GM23248 (cell line): ENCODE data around the gene IGFLR1. TPM values are rescaled to one million over a fixed set of nuclear protein-coding genes. Genes with fewer than 3 reads are reported as not detected.

Source experiments
- DNase-seq: peaks from one replicate; pipeline ENCODE4 v3.0.0-alpha.2; 2015
- H2AFZ ChIP-seq: fragments of 200-600 bp; sonication (generic); 2 replicates; pipeline ENCODE4 v1.6.1; 2016; ENCODE audit warnings: antibody characterized with exemption
- H3F3A ChIP-seq: fragments of 200-600 bp; sonication (generic); 2 replicates; pipeline ENCODE4 v1.6.1; 2016; ENCODE audit warnings: mild to moderate bottlenecking, antibody characterized with exemption, mixed run types; ENCODE audit not compliant: insufficient read depth
- H3K27ac ChIP-seq: fragments of 200-600 bp; sonication (generic); 2 replicates; pipeline ENCODE4 v1.5.1; 2016; ENCODE audit warnings: mild to moderate bottlenecking
- H3K27me3 ChIP-seq: fragments of 200-600 bp; sonication (generic); replicated peaks from 2 replicates; pipeline ENCODE4 v1.6.1; 2016; ENCODE audit warnings: mild to moderate bottlenecking; ENCODE audit not compliant: insufficient read depth
- H3K36me3 ChIP-seq: fragments of 200-600 bp; sonication (generic); 2 replicates; pipeline ENCODE4 v1.6.1; 2016; ENCODE audit warnings: low read depth, mild to moderate bottlenecking
- H3K4me1 ChIP-seq: fragments of 200-600 bp; sonication (generic); 2 replicates; pipeline ENCODE4 v1.6.1; 2016; ENCODE audit warnings: mild to moderate bottlenecking; ENCODE audit not compliant: insufficient read depth
- H3K4me2 ChIP-seq: fragments of 200-600 bp; sonication (generic); one replicate; pipeline ENCODE4 v1.6.1; 2016; ENCODE audit warnings: mild to moderate bottlenecking; ENCODE audit not compliant: unreplicated experiment
- H3K4me3 ChIP-seq: fragments of 200-600 bp; sonication (generic); 2 replicates; pipeline ENCODE4 v1.5.1; 2016; ENCODE audit warnings: mild to moderate bottlenecking
- H3K79me2 ChIP-seq: fragments of 200-600 bp; sonication (generic); 2 replicates; pipeline ENCODE4 v1.6.1; 2016; ENCODE audit warnings: mild to moderate bottlenecking; ENCODE audit not compliant: insufficient read depth
- H3K9ac ChIP-seq: fragments of 200-600 bp; sonication (generic); 2 replicates; pipeline ENCODE4 v1.6.1; 2016; ENCODE audit warnings: mild to moderate bottlenecking
- H3K9me2 ChIP-seq: fragments of 200-600 bp; sonication (generic); 2 replicates; pipeline ENCODE4 v1.6.1; 2016; ENCODE audit warnings: mixed run types, mild to moderate bottlenecking, moderate library complexity; ENCODE audit not compliant: insufficient read depth
- H3K9me3 ChIP-seq: fragments of 200-600 bp; sonication (generic); one replicate; pipeline ENCODE4 v1.6.1; 2017; ENCODE audit warnings: low read depth
- H4K20me1 ChIP-seq: fragments of 200-600 bp; sonication (generic); 2 replicates; pipeline ENCODE4 v1.6.0; 2016; ENCODE audit not compliant: insufficient read depth
- EZH2 ChIP-seq: fragments of 200-600 bp; sonication (generic); IDR thresholded peaks from 2 replicates; pipeline ENCODE4 v1.6.1; 2018; ENCODE audit warnings: antibody characterized with exemption, mild to moderate bottlenecking; ENCODE audit not compliant: insufficient read depth, poor library complexity, severe bottlenecking
- EZH2phosphoT487 ChIP-seq: fragments of 200-600 bp; sonication (generic); IDR thresholded peaks from 2 replicates; pipeline ENCODE4 v1.6.1; 2018; ENCODE audit warnings: antibody characterized with exemption, moderate library complexity, mild to moderate bottlenecking, low read depth; ENCODE audit not compliant: insufficient read depth
- WGBS, 2 experiments: methylation state at CpG; one replicate each; pipeline ENCODE4 v1.1.6; 2015 to 2017; ENCODE audit warnings: low lambda C conversion rate in 2 of 2, low coverage in 1 of 2; ENCODE audit errors: missing lambda C conversion rate in 2 of 2; 5-methylcytosine and 5-hydroxymethylcytosine counted together
- in situ Hi-C: fragments of 300-500 bp; cut with MboI; formaldehyde crosslinking; loops from 2 replicates; pipeline ENCODE4 v1.15.0; 2020
- polyA plus RNA-seq: library from polyadenylated mRNA; unstranded; fragments of >200 nt; fragmentation: Nextera tagmentation; extraction: Ambion mirVana; gene quantifications from 2 replicates; pipeline ENCODE4 v1.2.1, GENCODE V29; 2016
- total RNA-seq: library from RNA; depleted of rRNA; stranded (reverse); fragments of >200 nt; shearing (Covaris generic); gene quantifications from 2 replicates; pipeline ENCODE4 v1.2.3, GENCODE V29; 2014

Gene IGFLR1
- total and polyA plus RNA-seq, 2 experiments from 2014 or later, result 1.4 to 3.2 TPM

GRCh38 chr19:35708391-35708790 lies 33.9 kb downstream of the IGFLR1 start:
- Histone ChIP-seq H3K27ac (no peak overlapping the region), H3K9me2 (no peaks in the 10 kb centered on the region), H3F3A (no peaks in the 10 kb centered on the region), H3K79me2 (no peaks in the 10 kb centered on the region), H2AFZ (no peak overlapping the region), H3K36me3 (no peaks in the 10 kb centered on the region), H3K27me3 (no peaks in the 10 kb centered on the region; the same call in 1 of the 2 replicates), H3K4me2 (no peak overlapping the region), H3K9me3 (no peaks in the 10 kb centered on the region), H3K4me3 (no peak overlapping the region), H4K20me1 (no peaks in the 10 kb centered on the region), H3K4me1 (no peaks in the 10 kb centered on the region), H3K9ac (no peak overlapping the region)
- no peak for DNase-seq
- TF ChIP-seq EZH2 (no peak), EZH2phosphoT487 (no peak)
- WGBS, 2 experiments, result 50 to 64% methylated on average over 1 of the region's 1 CpG
- in situ Hi-C loops, result no loop called here

- no peaks in the 10 kb centered on the region for H3F3A ChIP-seq
- in situ Hi-C loops, result no loop called here
- no peaks in the 10 kb centered on the region for H3K79me2 ChIP-seq
- no peaks in the 10 kb centered on the region; the same call in 1 of the 2 replicates for H3K27me3 ChIP-seq
- no peak within 1 kb of the TSS for H3K9ac ChIP-seq
- no peaks in the 10 kb centered on the region for H3K4me1 ChIP-seq
- peak; percentile 74 for DNase-seq
- H3K27ac ChIP-seq, result no peak within 1 kb of the TSS
- H3K36me3 ChIP-seq, result no peaks in the 10 kb centered on the region
- H4K20me1 ChIP-seq, result no peaks in the 10 kb centered on the region
- H3K4me3 ChIP-seq, result no peak within 1 kb of the TSS
- no peak within 1 kb of the TSS for H3K4me2 ChIP-seq
- no peak within 1 kb of the TSS for H2AFZ ChIP-seq
- no peak for TF ChIP-seq EZH2phosphoT487
- TF ChIP-seq EZH2, result no peak
- WGBS, 2 experiments, result 17 to 22% methylated on average over 23 to 24 of the region's 24 CpGs
- H3K9me3 ChIP-seq, result no peaks in the 10 kb centered on the region
- no peaks in the 10 kb centered on the region for H3K9me2 ChIP-seq
These were observed 38.0 kb downstream of the IGFLR1 start, which contains the start of gene ZBTB32 for GRCh38 chr19:35704218-35704617. TSS of gene ZBTB32 (plus strand) at chr19:35704558. CDS start at chr19:35714627, 10,069 bp downstream.

GRCh38 chr19:35703343-35703742 lies 38.9 kb downstream of the IGFLR1 start:
- Histone ChIP-seq H2AFZ (no peak overlapping the region), H3K79me2 (no peaks in the 10 kb centered on the region), H3F3A (no peaks in the 10 kb centered on the region), H3K9ac (no peak overlapping the region), H3K4me2 (no peak overlapping the region), H3K4me3 (no peak overlapping the region), H3K4me1 (no peaks in the 10 kb centered on the region), H3K36me3 (no peaks in the 10 kb centered on the region), H3K27ac (no peak overlapping the region), H4K20me1 (no peaks in the 10 kb centered on the region), H3K9me3 (no peaks in the 10 kb centered on the region), H3K9me2 (no peaks in the 10 kb centered on the region), H3K27me3 (no peaks in the 10 kb centered on the region; the same call in 1 of the 2 replicates)
- WGBS, 2 experiments, result 45 to 51% methylated on average over 9 of the region's 9 CpGs
- no peak for TF ChIP-seq EZH2phosphoT487
- no peak for TF ChIP-seq EZH2
- DNase-seq, result no peak
- in situ Hi-C loops, result no loop called here

- WGBS, 2 experiments, result 1 to 2% methylated on average over 50 of the region's 50 CpGs
- no peaks in the 10 kb centered on the region for H3K9me3 ChIP-seq
- no peaks in the 10 kb centered on the region for H3K4me1 ChIP-seq
These were observed 39.8 kb downstream of the IGFLR1 start for GRCh38 chr19:35702223-35703012.

More at GRCh38 chr19:35702223-35703012, 39.8 kb downstream of the IGFLR1 start:
- peak overlapping the region; percentile 86 for H3K4me2 ChIP-seq
- H3K9ac ChIP-seq, result peak overlapping the region; percentile 43; the same call in 1 of the 2 replicates
- TF ChIP-seq EZH2phosphoT487 (no peak), EZH2 (no peak)
- peak overlapping the region; percentile 91 for H2AFZ ChIP-seq
- DNase-seq, result peak; percentile 99
- H3K4me3 ChIP-seq, result peak overlapping the region; percentile 81
- H4K20me1 ChIP-seq, result no peaks in the 10 kb centered on the region
- no peaks in the 10 kb centered on the region for H3F3A ChIP-seq
- no peaks in the 10 kb centered on the region for H3K27me3 ChIP-seq
- no peaks in the 10 kb centered on the region for H3K36me3 ChIP-seq
- in situ Hi-C loops, result no loop called here
- H3K27ac ChIP-seq, result no peak overlapping the region
- no peaks in the 10 kb centered on the region for H3K79me2 ChIP-seq
- no peaks in the 10 kb centered on the region for H3K9me2 ChIP-seq
